Stimulated activated memory B cell treated with anti-CD40 and anti-IgM and Interleukin-4, amounts not matched to agents 10 μg/mL and 1 μg/mL and 100 μg/mL, for 72 hours (primary cell): ENCODE measurements around the gene FAM53C.
"Not testable (repeated sequence)": the region's sequence is repeated elsewhere in the genome, so short reads cannot be mapped to it uniquely, and the experiment has no call there.

ENCODE experiments used
- ATAC-seq: fragments of 150-1000 bp; cut with Tn5 transposase; 2 replicates; pipeline ENCODE4 v1.10.0; 2021
- H3K27ac Mint-ChIP-seq: one replicate; pipeline ENCODE4 v1.8.0; 2022; ENCODE audit warnings: mild to moderate bottlenecking, mixed read lengths
- H3K27me3 Mint-ChIP-seq: one replicate; pipeline ENCODE4 v1.8.0; 2022; ENCODE audit warnings: mixed read lengths
- H3K36me3 Mint-ChIP-seq: one replicate; pipeline ENCODE4 v1.8.0; 2022; ENCODE audit warnings: mixed read lengths
- H3K4me1 Mint-ChIP-seq: one replicate; pipeline ENCODE4 v1.8.0; 2022; ENCODE audit warnings: mixed read lengths
- H3K4me3 Mint-ChIP-seq: one replicate; pipeline ENCODE4 v1.8.0; 2022; ENCODE audit warnings: mild to moderate bottlenecking, moderate library complexity, mixed read lengths
- H3K9me3 Mint-ChIP-seq: one replicate; pipeline ENCODE4 v1.8.0; 2022; ENCODE audit warnings: mixed read lengths

FAM53C gene

GRCh38 chr5:138364576-138364975 lies 26.5 kb downstream of the FAM53C start:
- Mint-ChIP-seq H3K9me3 (no peaks in the 10 kb centered on the region), H3K27me3 (no peaks in the 10 kb centered on the region), H3K4me3 (no peak overlapping the region), H3K27ac (no peak overlapping the region), H3K36me3 (peaks cover 13% of the 10 kb centered on the region), H3K4me1 (peaks cover 49% of the 10 kb centered on the region)
- no peak for ATAC-seq

DNA sequence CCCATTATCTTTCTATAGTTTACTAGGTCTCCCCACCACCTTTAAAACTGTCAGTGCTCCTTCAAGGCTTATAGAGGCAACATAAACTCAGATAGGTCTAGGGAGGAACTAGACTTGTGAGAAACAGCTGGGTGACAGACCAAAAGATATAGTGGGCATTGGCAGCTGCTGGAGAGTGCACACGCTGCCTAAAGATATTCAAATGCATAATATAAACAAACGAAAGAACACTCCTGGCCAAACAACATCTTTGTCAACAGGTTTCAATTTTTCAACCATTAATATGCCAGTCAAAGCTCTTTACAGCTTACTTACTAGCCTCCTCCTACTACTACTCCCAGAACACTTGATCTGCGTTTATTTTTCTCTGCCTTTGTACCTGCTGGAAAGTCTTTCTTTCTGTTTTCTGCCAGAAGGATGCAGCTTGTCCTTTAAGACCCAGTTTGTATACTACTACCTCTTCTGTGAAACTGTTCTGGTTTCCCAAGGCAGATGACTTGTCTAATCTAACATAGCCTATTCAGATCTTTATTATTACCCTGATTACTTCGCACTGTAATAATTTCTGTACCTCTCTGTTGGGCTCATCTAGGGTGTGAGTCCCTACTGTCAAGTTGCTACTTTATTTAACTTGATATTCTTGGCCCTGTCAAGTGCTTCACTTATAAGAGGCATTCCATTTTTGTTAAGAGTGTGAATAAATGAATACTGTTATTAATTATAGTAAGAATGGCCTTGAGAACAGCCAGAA lies 28.7 kb downstream of the FAM53C start:
- Mint-ChIP-seq H3K4me1 (peaks cover 37% of the 10 kb centered on the region), H3K27ac (peak overlapping the region; percentile 40), H3K27me3 (no peaks in the 10 kb centered on the region), H3K4me3 (no peak overlapping the region), H3K9me3 (no peaks in the 10 kb centered on the region), H3K36me3 (peaks cover 7% of the 10 kb centered on the region)
- ATAC-seq, result no peak

DNA sequence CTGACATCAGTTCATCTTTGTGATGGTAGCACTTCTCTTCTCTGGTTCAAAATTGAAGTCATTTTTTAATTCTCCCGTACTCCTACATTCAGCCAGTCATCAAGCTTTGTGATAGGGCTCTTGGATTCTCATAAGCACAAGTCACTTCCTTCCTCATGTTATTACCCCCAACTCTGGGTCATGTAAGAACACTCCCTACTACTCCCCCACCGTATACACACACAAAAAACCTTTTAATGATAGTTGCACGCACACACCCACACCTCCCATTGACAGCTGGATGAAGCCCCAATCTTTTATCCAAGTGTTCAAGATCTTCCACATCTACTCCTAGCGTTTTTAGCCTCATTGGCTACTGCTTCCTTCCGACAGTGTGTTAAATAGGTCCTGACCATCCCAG lies 31.2 kb downstream of the FAM53C start:
- Mint-ChIP-seq H3K9me3 (no peaks in the 10 kb centered on the region), H3K27ac (peak overlapping the region; percentile 44), H3K4me3 (no peak overlapping the region)

GRCh38 chr5:138369706-138370105 lies 31.6 kb downstream of the FAM53C start:
- Mint-ChIP-seq H3K36me3 (peaks cover 7% of the 10 kb centered on the region), H3K9me3 (no peaks in the 10 kb centered on the region), H3K4me3 (no peak overlapping the region), H3K27ac (peak overlapping the region; percentile 44), H3K27me3 (no peaks in the 10 kb centered on the region), H3K4me1 (peaks cover 35% of the 10 kb centered on the region)
- ATAC-seq, result peak; percentile 61

More for the DNA sequence above, 31.2 kb downstream of the FAM53C start:
- peaks cover 7% of the 10 kb centered on the region for H3K36me3 Mint-ChIP-seq
- H3K27me3 Mint-ChIP-seq, result no peaks in the 10 kb centered on the region
- peaks cover 35% of the 10 kb centered on the region for H3K4me1 Mint-ChIP-seq
- ATAC-seq, result no peak

DNA sequence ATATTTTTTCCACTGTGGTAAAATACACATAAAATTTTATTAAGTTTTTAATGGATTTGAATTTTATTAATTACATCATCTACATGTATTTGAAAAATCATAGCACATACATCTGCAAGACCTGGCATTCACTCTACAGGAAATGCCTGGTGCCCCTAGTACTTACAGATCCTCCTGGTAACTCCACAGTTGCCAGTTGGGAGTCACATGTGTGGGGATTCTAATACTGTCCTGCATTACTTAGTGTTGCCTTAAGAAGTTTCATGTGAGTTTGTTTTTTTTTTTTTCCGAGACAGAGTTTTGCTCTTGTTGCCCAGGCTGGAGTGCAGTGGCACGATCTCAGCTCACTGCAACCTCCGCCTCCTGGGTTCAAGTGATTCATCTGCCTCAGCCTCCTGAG lies 32.5 kb downstream of the FAM53C start:
- Mint-ChIP-seq H3K9me3 (no peaks in the 10 kb centered on the region), H3K27ac (no peak overlapping the region), H3K27me3 (no peaks in the 10 kb centered on the region), H3K36me3 (peaks cover 7% of the 10 kb centered on the region), H3K4me3 (no peak overlapping the region), H3K4me1 (peaks cover 35% of the 10 kb centered on the region)
- no peak for ATAC-seq

DNA sequence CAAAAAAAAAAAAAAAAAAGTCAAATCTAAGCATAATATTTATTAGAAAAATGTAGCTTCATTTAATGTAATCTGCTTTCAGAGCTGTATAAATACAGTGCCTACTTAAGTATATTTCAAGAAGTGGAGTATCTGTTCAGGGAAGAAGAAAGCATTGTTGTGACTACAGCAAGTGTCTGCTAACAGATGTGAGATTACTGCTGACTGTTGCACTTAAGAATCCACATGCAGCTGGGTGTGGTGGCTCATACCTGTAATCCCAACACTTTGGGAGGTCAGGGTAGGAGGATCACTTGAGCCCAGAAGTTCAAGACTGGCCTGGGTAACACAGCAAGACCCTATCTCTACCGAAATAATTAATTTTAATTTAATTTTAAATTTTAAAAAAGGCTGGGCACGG lies 33.4 kb downstream of the FAM53C start:
- ATAC-seq, result no peak
- Mint-ChIP-seq H3K9me3 (no peaks in the 10 kb centered on the region), H3K27ac (no peak overlapping the region), H3K4me3 (no peak overlapping the region), H3K36me3 (peaks cover 7% of the 10 kb centered on the region), H3K27me3 (no peaks in the 10 kb centered on the region), H3K4me1 (peaks cover 29% of the 10 kb centered on the region)

DNA sequence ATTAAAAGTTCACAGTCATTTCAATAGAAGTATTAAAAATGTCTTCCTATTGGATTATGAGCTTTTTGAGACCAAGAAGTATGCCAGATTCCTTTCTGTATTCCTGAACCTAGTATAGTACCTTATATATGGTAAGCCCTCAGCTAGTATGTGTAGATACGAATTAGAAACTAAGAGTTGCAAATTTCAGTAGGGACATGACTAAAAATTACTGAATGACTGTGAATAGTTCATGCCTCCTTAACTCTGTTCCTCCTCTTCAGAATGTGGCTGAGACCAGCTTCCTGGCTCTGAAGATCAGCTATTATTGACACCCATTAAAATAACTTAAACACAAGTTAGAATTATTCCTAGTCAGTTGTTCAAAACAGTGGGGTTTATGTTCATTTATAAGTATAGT lies 34.2 kb downstream of the FAM53C start:
- Mint-ChIP-seq H3K9me3 (no peaks in the 10 kb centered on the region), H3K27ac (no peak overlapping the region), H3K4me3 (no peak overlapping the region), H3K27me3 (no peaks in the 10 kb centered on the region), H3K36me3 (peaks cover 13% of the 10 kb centered on the region), H3K4me1 (peaks cover 22% of the 10 kb centered on the region)
- ATAC-seq, result peak; percentile 43

GRCh38 chr5:138372653-138373052 lies 34.6 kb downstream of the FAM53C start:
- no peaks in the 10 kb centered on the region for H3K9me3 Mint-ChIP-seq
- ATAC-seq, result no peak
- peaks cover 17% of the 10 kb centered on the region for H3K36me3 Mint-ChIP-seq
- no peak overlapping the region for H3K27ac Mint-ChIP-seq
- no peak overlapping the region for H3K4me3 Mint-ChIP-seq
- peaks cover 21% of the 10 kb centered on the region for H3K4me1 Mint-ChIP-seq
- H3K27me3 Mint-ChIP-seq, result no peaks in the 10 kb centered on the region

- H3K27me3 Mint-ChIP-seq, result no peaks in the 10 kb centered on the region
- H3K36me3 Mint-ChIP-seq, result peaks cover 57% of the 10 kb centered on the region
- no peaks in the 10 kb centered on the region for H3K4me1 Mint-ChIP-seq
- H3K27ac Mint-ChIP-seq, result no peak overlapping the region
- H3K9me3 Mint-ChIP-seq, result no peaks in the 10 kb centered on the region
- no peak for ATAC-seq
- no peak overlapping the region for H3K4me3 Mint-ChIP-seq
These were observed 44.3 kb downstream of the FAM53C start for GRCh38 chr5:138382347-138382746.

- no peak for ATAC-seq
- Mint-ChIP-seq H3K36me3 (peaks cover 51% of the 10 kb centered on the region), H3K4me3 (no peak overlapping the region), H3K4me1 (no peaks in the 10 kb centered on the region), H3K27ac (peak overlapping the region; percentile 31), H3K9me3 (no peaks in the 10 kb centered on the region), H3K27me3 (no peaks in the 10 kb centered on the region)
These were observed 47.6 kb downstream of the FAM53C start for GRCh38 chr5:138385660-138386059.

DNA sequence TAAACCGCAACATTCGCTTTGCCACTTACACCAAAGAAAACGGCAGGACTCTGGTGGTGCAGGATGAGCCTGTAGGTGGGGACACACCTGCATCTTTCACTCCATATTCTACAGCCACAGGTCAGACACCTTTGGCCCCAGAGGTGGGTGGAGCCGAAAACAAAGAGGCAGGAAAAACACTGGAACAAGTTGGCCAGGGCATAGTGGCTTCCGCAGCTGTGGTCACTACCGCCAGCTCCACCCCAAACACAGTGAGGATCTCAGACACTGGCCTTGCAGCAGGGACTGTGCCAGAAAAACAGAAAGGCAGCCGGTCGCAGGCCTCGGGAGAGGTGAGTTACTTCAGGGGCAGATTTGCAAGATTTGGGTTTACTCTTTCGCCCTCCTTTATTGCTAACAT lies 48.2 kb downstream of the FAM53C start:
- no peak overlapping the region for H3K4me3 Mint-ChIP-seq
- no peaks in the 10 kb centered on the region for H3K27me3 Mint-ChIP-seq
- H3K27ac Mint-ChIP-seq, result peak overlapping the region; percentile 31
- H3K4me1 Mint-ChIP-seq, result no peaks in the 10 kb centered on the region
- ATAC-seq, result no peak
- peaks cover 56% of the 10 kb centered on the region for H3K36me3 Mint-ChIP-seq
- no peaks in the 10 kb centered on the region for H3K9me3 Mint-ChIP-seq

- Mint-ChIP-seq H3K27ac (no peak overlapping the region), H3K27me3 (no peaks in the 10 kb centered on the region), H3K9me3 (no peaks in the 10 kb centered on the region), H3K4me3 (no peak overlapping the region), H3K4me1 (no peaks in the 10 kb centered on the region), H3K36me3 (peaks cover 50% of the 10 kb centered on the region)
- no peak for ATAC-seq
These were observed 51.3 kb downstream of the FAM53C start for GRCh38 chr5:138389332-138389731.

- H3K4me1 Mint-ChIP-seq, H3K9me3 Mint-ChIP-seq, H3K27me3 Mint-ChIP-seq, H3K4me3 Mint-ChIP-seq, H3K27ac Mint-ChIP-seq, ATAC-seq: not testable (repeated sequence)
- peaks cover 56% of the 10 kb centered on the region for H3K36me3 Mint-ChIP-seq
These were observed 51.8 kb downstream of the FAM53C start for GRCh38 chr5:138389911-138390310.

DNA sequence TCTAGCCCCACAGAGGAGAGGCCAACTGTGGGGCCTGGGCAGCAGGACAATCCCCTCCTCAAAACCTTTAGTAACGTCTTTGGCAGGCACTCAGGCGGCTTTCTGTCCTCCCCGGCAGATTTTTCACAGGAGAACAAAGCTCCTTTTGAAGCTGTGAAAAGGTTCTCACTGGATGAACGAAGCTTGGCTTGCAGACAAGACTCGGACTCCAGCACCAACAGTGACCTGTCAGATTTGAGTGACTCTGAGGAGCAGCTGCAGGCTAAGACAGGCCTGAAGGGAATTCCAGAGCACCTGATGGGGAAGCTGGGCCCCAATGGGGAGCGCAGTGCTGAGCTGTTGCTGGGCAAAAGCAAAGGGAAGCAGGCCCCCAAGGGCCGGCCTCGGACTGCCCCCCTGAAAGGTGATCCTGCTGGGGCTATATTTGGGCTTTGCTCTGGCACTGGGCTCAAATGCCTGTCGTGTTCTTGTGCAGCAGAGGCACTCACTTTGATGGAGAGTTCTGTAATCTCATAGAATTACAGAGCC lies 53.9 kb downstream of the FAM53C start:
- H3K4me3 Mint-ChIP-seq, result no peak overlapping the region
- H3K9me3 Mint-ChIP-seq, result no peaks in the 10 kb centered on the region
- ATAC-seq, result no peak
- no peaks in the 10 kb centered on the region for H3K4me1 Mint-ChIP-seq
- peaks cover 62% of the 10 kb centered on the region for H3K36me3 Mint-ChIP-seq
- H3K27me3 Mint-ChIP-seq, result no peaks in the 10 kb centered on the region
- H3K27ac Mint-ChIP-seq, result no peak overlapping the region
